Inferior parietal cortex (tissue), 1 donor: ENCODE data around the gene FOXJ3.

Experiments
- DNase-seq: peaks from one replicate; pipeline ENCODE4 v3.0.0-alpha.2; 2016; ENCODE audit errors: extremely low spot score

Gene FOXJ3

DNA sequence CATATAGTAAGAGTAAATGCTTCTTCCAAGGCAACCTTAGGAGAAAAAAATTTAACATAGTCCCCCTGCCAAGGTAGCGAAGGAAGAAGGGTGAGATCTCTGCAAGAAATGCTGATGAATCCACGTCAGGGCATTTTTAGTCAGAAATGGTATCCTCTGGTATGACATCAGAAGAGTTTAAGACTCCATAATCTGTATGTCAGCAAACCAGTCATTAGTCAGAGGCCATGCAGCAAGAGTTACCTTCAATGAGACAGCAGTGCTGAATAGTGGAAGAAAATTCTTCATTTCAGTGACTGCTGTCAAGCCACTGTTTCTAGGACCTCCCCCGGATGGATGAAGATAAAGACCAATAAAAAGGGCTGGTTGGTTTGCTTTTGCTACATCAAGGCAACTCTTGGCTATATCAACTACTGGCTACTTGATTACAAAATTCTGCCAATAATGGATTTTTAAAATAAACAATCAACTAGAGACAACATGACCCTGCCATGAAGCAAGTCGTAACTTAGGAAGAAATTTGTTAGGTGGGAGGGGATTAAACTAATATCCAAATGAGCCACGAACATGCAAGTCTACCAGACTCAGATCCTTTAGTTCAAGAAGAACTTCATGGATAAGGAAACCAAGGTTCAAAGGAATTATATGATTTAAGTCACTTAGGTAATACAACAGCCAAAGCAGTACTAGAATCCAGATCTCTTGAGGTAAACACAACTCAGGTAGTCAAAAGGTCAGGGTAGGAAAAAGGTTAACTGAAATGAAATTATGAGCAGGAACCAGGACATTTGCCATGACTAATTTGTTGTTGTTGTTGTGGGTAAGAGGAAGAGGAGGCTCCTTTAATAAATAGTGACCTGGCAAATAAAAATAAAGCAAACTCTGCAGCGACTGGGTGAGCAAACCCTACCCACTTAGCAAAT lies 144.8 kb downstream of the FOXJ3 start:
- no peak for DNase-seq

DNA sequence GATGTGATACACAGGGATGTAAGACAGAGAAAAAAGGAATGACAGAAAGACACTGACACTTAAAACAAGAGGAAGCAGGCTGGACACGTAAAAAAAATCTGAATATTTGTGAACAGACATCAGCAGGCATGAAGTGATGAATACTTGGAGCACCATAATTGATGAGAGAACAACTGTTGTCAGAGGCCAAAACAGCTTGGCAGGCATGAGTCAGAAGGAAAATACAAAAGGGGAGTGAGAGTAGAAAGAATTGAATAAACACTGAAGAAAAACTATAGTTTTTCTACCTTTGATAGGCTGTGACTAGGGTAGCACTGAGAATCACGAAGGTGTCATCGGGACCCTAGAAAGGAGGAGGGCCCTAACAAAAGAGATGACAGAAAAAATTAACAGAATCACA lies 148.9 kb downstream of the FOXJ3 start:
- no peak for DNase-seq

DNA sequence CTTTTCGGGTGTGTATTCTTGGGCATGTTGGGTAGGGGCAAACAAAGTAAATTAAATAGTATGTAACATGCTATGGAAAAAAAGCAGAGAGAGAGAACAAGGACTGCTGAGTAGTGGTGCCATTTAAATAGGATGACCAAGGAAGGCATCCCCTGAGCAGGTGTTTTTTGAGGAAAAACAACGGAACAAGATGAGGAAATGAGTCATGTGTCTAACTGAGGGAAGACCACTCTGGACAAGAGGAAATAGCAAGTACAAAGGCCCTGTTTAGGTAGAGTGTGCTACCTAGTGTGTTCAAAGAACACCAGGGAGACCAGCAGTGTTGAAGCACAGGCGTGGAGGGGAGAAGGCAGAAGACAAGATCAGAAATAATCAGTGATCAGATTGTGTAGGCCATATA lies 150.4 kb downstream of the FOXJ3 start:
- no peak for DNase-seq

DNA sequence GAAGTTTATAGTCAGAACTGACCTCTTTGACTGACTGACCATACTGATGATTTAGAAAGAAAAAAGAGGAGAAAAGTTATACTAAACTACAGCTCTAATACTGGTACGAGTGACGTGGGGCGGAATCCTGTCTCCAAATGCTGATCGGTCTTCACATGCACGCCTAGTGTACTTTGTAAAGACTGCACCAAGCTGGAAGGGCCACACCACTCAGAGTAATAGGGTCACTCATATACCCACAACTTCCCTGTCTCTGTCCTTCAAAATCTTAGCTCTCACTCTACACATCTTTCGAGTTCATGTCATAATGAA lies 151.1 kb downstream of the FOXJ3 start:
- DNase-seq, result no peak

DNA sequence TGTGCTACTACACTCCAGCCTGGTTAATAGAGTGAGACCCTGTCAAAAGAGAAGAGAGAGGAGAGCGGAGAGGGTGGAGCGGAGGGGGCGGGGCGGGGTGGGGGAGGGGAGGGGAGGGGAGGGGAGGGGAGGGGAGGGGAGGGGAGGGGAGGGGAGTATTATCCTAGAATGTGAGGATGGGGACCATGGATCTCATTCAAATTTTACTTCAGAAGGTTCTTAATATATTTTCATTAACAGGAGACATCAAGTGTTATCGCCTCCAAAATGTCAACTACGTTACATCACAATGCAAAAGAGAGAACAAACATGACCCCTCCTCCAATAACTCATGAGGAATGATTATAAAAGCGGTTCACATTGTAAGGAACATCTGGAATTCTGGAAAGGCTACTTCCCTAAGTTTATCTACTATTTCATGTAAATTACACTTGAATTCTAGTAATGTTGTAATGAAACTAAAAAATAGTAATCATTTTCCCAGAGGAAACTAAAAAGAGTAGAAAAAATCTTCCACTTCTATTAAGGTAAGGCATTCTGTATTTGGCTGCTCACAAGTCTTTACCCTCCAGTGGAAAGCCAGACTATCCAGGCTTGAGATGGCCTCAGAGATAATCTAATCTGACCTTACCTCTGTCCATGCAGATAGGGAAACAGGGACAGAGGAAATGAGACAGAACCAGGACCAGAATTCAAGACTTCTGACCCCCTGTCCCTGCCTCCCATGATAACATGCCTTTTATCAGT lies 151.7 kb downstream of the FOXJ3 start:
- no peak for DNase-seq

DNA sequence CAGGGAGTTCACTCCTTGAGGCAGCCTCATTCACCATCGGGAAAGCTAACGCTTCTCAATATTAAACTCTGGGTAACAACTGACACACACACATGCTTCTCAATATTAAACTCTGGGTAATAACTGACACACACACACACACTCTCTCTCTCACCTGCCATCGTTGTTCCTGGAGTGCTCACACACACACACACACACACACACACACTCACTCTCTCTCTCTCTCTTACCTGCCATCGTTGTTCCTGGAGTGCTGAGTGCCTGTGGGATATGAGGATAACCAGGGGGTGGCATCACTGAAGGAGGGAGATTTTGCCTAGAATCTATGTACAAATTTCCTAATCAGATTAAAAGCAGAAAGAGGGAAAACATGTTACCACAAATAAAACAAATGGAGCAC lies 153.3 kb downstream of the FOXJ3 start:
- no peak for DNase-seq

DNA sequence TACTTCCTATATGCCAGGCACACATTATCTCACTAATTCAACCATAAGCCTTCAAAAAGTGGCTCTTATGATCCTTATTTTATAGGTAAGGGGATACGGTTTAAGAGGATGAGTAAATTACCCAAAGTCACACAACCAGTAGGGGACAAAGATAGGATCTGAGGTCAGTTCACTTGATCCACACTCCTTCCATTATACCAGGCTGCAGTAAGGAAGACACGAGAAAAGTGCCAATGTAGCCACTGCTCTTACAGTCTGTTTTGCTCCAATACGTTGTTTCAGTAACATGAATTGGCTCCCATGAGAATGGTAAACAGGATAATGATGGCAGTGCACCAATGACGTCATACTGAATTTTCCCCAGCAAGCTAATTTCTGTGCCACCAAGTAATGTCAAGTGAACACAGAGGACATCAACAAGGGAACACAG lies 155.1 kb downstream of the FOXJ3 start:
- no peak for DNase-seq

DNA sequence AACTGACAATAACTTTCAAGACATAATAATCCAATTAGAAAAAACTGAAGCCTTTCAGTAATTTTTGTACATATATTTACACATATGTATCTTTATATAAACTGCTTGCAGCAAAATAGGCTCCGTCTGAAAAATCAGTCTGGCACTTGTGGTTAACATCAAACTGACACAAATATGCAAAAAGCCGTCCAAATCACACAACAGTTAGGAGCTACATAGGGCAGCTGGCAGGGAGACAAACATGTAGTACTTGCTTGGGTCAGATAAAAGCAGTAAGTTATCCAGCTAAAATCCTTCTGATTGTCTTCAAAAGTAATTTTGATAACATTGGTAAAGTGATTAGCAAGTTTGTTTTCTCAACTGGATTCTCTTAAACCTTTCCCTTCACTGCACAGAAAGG lies 155.8 kb downstream of the FOXJ3 start:
- no peak for DNase-seq

DNA sequence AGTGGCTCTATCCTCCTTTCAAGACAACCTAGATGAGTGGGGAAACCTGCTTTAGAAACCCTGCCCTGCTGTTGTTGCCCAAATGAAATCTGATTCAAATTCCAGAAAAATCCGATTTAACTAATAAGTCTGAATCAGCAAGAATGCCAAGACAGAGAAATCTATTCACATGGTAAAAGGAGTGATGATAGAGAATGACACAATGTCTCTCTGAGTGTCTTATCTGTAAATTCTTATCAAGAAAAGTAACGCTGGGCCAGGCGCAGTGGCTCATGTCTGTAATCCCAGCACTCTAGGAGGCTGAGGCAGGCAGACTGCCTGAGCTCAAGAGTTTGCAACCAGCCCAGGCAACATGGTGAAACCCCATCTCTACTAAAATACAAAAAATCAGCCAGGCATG lies 156.8 kb downstream of the FOXJ3 start:
- DNase-seq, result no peak

DNA sequence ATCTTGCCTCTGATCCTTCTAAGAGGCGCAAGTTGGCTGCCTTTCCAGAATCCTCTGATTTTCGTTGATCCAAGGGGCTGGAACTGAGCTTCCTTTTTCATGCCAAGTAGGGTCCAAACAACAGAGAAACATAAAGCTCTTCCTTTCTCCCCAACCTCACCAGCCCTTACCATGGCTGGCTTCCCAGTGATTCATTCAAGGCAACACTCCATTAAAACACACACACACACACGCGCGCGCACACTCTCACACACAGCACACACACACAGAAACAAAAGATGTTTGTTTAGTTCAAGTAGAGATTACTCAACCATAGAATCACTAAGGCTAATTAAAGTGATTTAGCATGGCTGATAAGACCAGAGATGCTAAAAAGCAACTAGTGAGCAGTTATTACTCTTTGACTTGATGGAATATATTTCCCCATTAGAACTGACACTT lies 157.5 kb downstream of the FOXJ3 start:
- peak; percentile 64 for DNase-seq

DNA sequence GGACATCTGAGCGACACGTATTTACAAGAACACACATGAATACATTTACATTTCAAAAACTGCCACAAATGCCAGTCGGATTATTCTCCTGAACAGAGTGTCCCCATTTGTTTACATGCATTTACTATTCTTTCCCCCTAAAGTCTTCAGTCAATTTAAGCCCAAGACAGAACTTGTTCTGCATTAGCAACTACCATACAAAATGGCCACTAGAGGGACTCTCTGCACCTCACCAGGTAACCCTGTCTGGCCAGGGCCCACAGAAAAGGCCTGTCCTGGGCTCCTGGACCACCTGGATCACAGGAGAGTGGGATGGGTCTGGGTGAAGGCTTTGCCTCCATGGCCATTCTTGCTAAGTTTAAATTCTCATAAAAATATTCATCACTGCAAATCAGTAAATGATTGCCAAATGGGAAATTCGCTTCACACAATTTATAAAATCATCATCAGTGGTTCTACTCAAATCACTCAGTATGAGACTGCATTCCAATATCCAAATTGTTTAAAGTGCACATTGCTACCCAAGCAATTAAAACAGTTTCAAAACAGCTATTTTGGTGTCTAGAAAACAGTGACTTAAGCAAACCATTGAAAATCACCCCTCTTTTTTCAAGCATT lies 158.0 kb downstream of the FOXJ3 start:
- DNase-seq, result peak; percentile 59

DNA sequence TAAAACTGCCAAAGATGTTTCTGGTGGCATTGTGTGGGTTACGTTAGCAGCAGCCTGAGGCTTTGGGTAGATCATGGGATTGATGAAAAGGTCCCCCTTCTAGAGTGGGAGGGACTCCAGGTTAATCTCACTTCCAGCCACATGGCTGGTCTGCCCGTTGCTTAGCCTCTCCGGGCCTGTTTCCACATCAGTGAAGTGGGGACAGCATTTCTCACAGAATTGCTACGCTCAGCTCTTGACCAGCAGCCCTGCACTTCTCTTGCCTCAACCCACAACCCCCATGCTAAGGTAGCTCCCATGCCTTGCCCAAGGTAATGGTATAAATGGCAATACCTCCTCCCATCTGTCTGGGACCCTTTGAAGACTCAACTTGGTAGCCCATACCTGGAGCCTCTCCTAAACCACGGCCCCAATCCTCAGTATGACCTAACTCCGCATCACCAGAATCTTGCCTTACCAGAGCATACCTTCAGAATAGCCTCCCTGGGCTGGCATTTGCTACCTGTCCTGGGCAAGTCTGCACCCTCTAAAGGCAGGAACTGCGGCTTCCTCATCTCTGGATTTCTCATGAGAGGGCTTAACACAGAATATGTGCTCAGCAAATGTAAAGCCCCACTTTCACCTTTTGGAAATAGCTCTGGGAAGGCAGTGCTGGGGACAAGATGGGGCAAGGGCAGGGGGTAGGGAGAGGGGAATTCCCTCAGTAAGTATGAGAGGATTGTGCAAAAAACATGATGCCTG lies 159.6 kb downstream of the FOXJ3 start:
- no peak for DNase-seq

DNA sequence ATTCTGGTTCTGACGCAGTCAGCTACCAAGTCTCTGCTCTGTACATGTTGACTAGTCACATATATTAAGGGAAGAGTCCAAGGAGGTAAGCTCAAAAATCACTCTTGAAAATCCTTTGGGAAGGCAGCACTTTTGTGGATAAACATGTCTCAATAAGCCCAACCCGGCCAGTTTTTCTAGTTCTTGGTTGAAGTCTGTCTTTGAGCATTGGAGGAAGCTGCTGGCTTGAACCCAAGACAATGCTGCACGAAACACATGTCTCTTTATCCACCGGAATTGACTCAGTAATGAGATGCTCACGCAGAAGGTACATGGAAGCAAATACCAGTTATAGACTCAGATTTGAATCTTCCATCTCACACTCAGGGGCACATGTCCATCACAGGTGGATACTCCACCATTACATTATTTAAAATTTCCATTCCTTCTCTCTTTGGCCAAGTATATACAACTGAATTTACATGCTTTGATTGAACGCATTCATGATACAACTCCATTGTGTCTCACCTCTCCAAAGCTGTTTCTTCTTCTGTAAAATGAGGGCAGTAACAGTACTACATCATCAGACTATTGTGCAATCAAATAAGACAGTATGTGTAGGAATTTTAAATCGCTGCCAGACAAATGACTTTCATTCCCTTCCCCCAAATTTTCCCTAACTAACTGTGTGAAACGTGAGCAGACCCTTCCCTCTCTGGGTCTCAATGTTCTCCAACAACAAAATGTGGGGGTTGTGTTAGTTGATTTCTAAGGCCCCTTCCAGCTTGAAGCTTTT lies 160.9 kb downstream of the FOXJ3 start:
- DNase-seq, result peak; percentile 32

DNA sequence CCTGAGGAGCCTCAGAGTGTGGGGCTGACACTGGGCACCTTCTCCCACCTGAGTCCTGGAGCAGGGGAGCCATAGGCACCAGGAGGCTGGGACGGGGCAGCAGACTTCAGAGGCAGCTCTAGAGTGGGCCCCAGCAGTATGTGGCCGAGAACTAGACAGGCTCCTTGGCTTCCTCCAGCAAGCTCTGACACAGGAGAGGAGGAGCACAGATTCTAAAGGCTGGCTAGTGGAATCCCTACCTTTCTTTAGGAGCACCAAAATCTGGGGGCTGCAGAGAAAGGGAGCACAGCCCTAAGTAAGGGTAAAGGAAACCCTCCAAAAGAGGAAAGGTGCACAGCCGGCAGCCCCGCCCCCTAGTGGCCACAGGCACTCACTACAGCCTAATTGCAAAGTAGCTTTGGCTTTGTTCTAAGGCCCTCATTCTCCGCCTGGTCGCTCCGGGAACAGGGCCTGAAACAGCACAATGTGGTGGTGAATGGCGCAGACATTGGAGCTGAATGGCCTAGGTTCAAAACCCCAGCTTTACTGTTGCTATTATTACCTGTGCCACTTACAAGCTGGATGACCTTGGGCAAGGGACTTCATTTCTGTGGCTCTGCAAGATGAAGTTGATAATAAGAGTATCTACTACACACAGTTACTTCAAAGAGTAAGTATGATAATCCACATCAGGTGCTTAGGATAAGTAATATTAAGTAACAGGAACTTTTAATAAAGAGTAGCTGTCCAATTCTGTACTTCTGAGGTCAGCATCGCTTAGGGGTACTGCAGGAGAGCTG lies 161.7 kb downstream of the FOXJ3 start:
- DNase-seq, result peak; percentile 79

DNA sequence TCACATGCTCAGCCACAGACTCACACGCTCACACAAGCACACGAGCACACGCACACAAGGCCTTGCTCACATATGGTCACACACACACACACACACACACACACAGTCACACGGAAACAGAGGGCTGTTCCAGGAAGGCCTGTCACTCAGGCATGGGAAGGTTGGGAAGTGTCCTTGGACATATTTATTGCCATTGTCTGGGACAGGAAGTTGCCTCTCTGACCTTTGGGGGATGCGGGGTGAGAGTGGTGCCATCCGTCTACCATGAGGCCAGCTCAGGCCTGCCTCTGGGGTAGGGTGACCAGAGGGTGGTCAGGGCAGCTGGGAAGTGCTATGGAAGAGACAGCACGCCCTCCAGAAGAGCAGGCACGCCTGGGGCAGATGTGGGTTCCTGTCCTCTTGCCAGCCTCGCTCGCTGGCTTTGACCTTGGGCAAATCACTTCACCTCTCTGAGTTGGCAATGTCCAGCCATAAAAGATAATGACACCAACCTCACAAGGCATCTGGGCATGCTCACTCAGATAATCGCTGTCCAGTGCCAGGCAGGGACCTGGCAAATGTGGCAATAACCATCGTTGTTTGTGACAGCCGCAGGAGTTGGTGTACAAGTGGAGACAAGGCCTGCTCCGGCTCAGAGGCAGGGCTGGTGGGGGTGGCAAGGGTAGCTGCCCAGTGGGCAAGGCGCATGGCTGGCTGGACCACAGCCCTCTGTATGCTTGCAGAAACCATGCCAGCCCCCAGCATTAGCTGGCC lies 162.5 kb downstream of the FOXJ3 start:
- no peak for DNase-seq

DNA sequence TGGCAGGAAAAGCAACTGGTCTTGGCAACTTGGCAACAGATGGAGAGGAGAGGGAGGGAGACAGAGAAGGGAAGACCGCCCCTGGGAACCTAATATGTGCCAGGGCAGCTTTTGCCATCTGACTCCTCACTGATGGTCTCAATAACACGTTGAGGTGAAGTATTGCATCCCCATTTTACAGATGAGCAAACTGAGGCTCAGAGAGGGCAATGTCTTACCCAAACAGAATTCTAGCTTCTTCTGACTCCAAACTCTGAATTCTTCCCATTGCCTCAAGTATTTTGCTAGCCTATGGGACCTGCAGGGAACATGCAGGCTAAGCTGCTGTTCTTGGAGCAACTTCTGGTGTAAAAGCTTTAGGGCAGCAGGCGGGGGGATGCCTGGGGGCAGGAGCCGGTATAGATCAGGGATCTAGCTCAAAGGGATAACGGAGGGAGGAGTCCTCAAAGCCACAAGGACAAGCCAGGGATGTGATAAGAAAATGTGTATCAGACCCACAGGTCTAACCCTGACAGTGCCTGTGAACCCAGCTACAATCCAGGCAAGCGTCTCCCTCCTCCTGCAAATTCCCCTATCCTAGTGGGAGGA lies 163.3 kb downstream of the FOXJ3 start:
- DNase-seq, result no peak

DNA sequence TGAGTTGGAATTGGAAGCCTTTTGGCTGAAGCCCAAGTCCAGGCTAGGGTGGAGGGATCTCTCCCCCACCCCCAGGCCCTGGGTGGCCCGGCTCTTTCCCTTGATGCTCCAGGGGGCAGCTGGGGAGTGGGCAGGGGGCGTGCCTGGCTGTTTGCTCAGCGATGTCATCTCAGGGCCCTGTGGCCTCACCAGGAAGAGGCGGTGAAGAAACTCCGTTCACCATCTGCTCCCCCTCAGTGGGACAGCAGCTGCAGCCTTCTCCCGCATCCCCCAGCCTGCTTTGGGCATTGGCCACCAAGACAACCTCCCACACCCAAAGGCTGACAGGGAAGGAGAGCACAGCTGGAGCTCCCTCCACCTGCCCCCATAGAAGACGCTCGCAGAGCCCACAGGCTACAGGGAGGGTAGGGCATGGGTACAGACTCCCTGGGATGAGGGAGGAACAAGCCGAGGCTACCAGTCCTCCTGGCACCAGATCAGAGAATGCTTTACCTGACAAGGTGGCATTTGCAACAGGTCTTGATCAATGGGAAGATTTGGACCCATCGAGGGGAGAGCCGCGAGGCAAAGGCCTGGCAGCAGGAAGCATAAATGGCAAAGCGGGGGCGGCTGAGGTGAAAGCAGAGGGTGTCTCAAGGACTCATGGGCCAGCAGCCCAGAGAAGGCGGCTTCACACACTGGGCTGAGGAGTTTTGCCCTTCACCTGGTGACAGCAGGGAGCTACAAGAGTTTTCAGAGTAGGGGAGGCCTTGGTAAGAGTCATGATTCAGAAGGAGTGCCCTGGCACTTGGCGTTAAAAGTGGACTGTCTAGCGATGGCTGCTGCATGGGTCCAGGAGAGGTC lies 164.0 kb downstream of the FOXJ3 start:
- no peak for DNase-seq

DNA sequence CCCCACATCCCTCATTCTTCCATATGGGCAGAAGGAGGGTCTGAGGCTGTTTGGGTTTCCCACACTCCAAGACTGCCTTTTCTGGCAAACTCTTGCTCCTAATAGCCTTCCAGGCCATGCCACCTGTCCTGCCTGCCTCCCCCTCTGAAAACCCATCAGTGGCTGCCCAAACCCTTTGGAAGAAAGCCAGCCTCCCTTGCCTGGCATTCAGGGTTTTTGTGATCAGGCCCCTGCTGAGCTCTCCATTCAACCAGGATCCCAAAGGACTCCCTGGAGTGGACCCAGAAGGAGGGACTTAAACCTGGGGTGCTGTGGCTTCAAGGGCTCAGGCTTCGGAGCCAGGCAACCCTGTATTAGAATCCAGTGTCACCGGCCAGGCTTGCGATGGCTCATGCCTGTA lies 166.3 kb downstream of the FOXJ3 start:
- DNase-seq, result no peak

DNA sequence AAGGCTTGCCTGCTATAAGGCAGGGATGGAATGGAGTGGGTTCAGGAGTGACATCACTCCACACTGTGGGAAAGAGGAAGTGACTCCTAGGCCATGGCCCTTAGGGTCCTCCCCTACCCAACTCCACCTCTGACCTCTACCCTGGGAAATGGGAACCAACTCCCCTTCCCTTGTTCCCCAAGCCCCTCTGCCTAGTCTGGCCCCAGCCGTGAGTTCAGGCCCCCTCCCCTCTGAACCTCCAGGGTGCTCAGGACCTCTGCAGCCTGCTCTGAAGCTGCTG lies 166.7 kb downstream of the FOXJ3 start:
- no peak for DNase-seq
